ENCODE results near the gene TBC1D17. TPM values are rescaled to one million over a fixed set of nuclear protein-coding genes. Genes with fewer than 3 reads are reported as not detected.
A peak's percentile ranks its signal among the peaks of the same experiment; 100 is the strongest.

Gene TBC1D17
- total and polyA plus RNA-seq, 9 donors = 23.1 to 77.5 (median 49.8) TPM

DNA sequence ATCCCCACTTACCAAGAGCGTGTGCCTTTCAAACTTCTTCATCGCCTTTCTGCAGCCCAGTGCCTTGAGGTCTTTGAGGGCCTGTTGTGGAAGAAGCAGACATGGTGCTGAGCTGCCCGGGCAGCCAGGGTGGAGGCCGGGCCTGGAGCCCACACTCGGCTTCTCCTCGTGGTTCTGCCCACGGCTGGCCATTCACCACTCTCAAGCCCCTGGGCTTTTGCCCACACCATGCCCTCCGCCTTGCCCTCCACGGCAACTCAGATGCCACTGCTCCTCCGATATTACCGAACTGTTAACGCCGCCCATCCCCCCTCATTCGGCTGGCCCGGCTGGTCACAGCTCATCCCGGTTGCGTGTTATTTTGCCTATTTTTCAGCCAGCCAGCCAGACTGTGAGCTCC, 13.9 kb downstream of the TBC1D17 start:
- Histone ChIP-seq H3K27me3 (no peaks in the 10 kb centered on the region), H3K27ac (no peak overlapping the region), H3K4me1 (ENCODE audit: insufficient read depth) (peaks cover 6% of the 10 kb centered on the region), H3K9me3 (no peaks in the 10 kb centered on the region), H3K36me3 (no peaks in the 10 kb centered on the region), H3K4me3 (no peak overlapping the region)
- DNase-seq = peak in 1 of 5 donors; percentile 25
- TF ChIP-seq, protein P1, sequence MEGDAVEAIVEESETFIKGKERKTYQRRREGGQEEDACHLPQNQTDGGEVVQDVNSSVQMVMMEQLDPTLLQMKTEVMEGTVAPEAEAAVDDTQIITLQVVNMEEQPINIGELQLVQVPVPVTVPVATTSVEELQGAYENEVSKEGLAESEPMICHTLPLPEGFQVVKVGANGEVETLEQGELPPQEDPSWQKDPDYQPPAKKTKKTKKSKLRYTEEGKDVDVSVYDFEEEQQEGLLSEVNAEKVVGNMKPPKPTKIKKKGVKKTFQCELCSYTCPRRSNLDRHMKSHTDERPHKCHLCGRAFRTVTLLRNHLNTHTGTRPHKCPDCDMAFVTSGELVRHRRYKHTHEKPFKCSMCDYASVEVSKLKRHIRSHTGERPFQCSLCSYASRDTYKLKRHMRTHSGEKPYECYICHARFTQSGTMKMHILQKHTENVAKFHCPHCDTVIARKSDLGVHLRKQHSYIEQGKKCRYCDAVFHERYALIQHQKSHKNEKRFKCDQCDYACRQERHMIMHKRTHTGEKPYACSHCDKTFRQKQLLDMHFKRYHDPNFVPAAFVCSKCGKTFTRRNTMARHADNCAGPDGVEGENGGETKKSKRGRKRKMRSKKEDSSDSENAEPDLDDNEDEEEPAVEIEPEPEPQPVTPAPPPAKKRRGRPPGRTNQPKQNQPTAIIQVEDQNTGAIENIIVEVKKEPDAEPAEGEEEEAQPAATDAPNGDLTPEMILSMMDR (IDR thresholded peaks at IDR 0.05) = no peak
- TF ChIP-seq POLR2A (IDR thresholded peaks at IDR 0.05) (no peak), EP300 (IDR thresholded peaks at IDR 0.05) (no peak)
- WGBS, 3 donors = 73 to 81% (median 77%) methylated on average over 17 of the region's 17 CpGs
- intact Hi-C loops (cut with DNase I) = no loop called here

DNA sequence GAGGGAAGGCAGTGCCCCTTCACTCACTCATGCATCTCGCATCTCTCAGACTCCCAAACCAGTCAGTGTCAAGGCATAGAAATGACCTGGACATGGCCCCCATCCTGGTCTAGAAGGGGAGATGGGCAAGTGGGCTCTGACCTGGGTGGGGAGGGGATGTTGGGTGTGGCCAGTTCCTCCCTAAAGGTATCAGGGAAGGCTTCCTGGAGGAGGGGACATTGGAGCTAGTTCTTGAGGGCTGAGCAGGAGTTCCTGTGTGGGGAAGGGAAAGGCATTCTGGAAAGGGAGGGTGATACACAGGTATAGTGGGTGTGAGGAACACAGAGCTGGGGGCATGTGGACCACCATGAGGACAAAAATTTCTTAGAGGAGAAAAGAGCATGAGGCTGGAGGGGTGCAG, 15.2 kb downstream of the TBC1D17 start:
- DNase-seq = no peak
- Histone ChIP-seq H3K4me1 (ENCODE audit: insufficient read depth) (peaks cover 8% of the 10 kb centered on the region), H3K27me3 (no peaks in the 10 kb centered on the region), H3K27ac (no peak overlapping the region), H3K36me3 (no peaks in the 10 kb centered on the region), H3K9me3 (no peaks in the 10 kb centered on the region), H3K4me3 (no peak overlapping the region)
- TF ChIP-seq EP300 (IDR thresholded peaks at IDR 0.05) = no peak
- no peak for TF ChIP-seq POLR2A (IDR thresholded peaks at IDR 0.05)
- TF ChIP-seq, protein P1 (IDR thresholded peaks at IDR 0.05) = no peak
- intact Hi-C loops (cut with DNase I) = no loop called here
- WGBS, 3 donors = 81 to 89% (median 82%) methylated on average over 1 of the region's 1 CpG

DNA sequence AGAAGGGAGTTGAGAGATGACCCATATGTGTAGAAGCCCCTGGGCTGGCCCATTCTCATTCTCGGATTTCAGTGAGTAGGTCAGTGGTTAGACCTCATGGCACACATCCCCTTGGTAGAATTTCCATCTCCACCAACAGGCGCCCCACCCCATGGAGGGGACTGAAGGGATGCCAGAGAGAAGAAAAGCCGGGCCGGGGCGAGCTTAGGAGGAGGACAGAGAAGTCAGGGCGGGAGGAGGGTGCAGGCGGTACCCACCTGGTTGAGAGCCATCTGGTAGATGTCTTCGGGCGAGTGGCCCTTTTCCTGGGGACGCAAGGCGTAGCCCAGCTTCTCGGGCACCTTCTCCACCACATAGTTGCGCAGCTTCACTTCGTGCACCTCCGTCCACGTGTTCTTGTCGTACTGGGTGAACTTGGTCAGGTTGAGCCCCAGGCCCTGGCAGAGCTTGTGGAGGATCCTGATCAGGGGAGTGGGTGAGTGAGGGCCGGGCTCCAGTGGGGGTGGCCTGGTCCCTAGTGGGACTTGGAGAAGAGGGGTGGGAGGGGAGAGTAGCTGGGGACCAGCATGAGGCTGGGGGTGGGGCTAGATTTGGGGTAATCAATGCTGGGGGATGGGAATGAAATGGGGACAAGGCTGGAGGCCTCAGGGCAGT, 16.6 kb downstream of the TBC1D17 start:
- TF ChIP-seq POLR2A (IDR thresholded peaks at IDR 0.05) (no peak), EP300 (IDR thresholded peaks at IDR 0.05) (no peak)
- TF ChIP-seq, protein P1 (IDR thresholded peaks at IDR 0.05) = no peak
- Histone ChIP-seq H3K4me1 (ENCODE audit: insufficient read depth) (peaks cover 8% of the 10 kb centered on the region), H3K4me3 (no peak overlapping the region), H3K9me3 (no peaks in the 10 kb centered on the region), H3K27me3 (no peaks in the 10 kb centered on the region), H3K27ac (no peak overlapping the region), H3K36me3 (no peaks in the 10 kb centered on the region)
- peak in 1 of 5 donors; percentile 24 for DNase-seq
- intact Hi-C loops (cut with DNase I) = no loop called here
- WGBS, 3 donors = 90 to 96% (median 92%) methylated on average over 18 of the region's 18 CpGs

DNA sequence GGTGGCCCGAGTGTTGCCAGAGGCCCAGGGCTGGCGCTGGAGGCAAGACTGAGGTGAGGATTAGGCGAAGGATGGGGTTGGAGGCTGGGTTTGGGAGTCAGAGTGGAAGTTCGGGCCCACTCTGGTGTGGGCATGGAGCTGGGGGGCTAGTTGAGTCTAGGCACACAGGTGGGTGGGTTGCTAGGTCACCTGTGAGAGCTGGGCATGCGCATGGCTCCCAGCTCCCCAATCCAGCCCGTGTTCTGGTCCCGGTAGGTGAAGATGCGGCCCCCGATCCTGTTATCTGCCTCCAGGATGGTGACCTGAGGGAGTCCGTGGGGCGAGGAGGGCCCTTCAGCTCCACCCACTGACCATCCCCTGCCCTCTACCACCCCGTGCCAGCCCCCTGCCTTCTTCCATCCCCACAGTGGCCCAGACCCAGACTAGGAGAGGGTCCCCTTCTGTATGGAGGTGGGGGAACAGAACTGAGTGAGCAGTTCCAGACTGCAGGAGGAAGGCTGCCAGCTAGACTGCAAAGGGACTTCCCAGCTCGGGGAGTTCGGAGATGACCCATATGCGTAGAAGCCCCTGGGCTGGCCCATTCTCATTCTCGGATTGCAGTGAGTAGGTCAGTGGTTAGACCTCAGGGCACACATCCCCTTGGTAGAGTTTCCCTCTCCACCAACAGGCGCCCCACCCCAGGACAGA, 17.5 kb downstream of the TBC1D17 start:
- no peaks in the 10 kb centered on the region for H3K9me3 ChIP-seq
- H3K4me3 ChIP-seq = no peak overlapping the region
- WGBS, 3 donors = 79 to 81% (median 81%) methylated on average over 17 of the region's 17 CpGs
- no peak for TF ChIP-seq EP300 (IDR thresholded peaks at IDR 0.05)
- TF ChIP-seq POLR2A (IDR thresholded peaks at IDR 0.05) = no peak
- TF ChIP-seq, protein P1 (IDR thresholded peaks at IDR 0.05) = no peak
- H3K27me3 ChIP-seq = no peaks in the 10 kb centered on the region
- DNase-seq = no peak
- intact Hi-C loops (cut with DNase I) = no loop called here
- H3K36me3 ChIP-seq = no peaks in the 10 kb centered on the region
- H3K27ac ChIP-seq = no peak overlapping the region
- H3K4me1 ChIP-seq (ENCODE audit: insufficient read depth) = peaks cover 6% of the 10 kb centered on the region
